NCI-H1436 (cell line): ENCODE measurements around the gene PHLPP1.
A peak's percentile ranks its signal among the peaks of the same experiment; 100 is the strongest.
"Not testable (repeated sequence)": the region's sequence is repeated elsewhere in the genome, so short reads cannot be mapped to it uniquely, and the experiment has no call there.

Source experiments
- DNase-seq: peaks from one replicate; lab custom pipeline; 2025; lab: John Stamatoyannopoulos, UW

PHLPP1 gene

DNA sequence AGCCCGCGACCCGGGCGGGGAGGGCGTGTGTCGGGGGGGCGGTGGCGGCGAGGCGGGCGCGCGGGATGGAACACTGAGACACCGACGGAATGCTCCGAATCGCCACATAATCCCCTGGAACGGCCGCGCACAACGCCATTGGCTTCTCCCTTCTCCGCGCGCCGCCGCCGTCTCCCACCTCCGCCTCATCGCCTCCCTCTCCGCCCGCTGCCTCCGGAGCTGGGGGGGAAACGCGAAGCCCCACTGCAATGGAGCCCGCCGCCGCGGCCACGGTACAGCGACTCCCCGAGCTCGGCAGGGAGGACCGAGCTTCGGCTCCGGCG, at the start of gene PHLPP1:
PHLPP1 (plus strand) TSS at position 106 of the 323 bp plus-strand sequence; CDS start at position 249, 143 bp downstream.
- no peak for DNase-seq

DNA sequence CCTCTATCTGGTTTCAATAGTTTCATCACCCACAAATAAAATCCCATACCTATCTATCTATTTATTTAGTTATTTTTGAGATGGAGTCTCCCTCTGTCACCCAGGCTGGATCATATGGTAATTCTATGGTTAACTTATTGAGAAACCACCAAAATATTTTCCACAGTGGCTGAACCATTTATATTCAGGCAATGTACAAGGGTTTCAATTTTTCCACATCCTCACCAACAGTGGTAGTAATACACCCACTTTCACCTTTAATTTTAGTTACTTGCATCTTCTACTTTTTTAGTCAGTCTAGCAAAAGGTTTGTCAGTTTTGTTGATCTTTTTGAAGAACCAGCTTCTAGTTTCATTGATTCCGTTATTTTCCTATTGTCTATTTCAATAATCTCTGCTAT, 46.1 kb upstream of the PHLPP1 start:
- no peak for DNase-seq

DNA sequence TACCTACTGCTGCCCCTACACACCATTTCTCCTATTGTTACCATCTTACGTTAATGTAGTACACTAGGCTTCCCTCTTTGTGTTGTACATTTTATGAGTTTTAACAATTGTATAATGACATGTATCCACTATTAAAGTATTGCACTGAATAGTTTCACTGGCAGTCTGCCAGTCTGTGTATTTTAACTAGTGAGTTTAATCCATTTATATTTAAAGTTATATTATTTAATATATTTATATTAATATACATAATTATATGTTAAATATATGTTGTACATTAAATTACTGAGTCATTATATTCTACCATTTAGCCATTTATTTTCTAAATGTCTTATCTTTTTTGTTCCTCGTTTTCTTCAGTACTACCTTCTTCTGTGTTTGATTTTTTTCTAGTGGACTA, 44.8 kb upstream of the PHLPP1 start:
- no peak for DNase-seq

DNA sequence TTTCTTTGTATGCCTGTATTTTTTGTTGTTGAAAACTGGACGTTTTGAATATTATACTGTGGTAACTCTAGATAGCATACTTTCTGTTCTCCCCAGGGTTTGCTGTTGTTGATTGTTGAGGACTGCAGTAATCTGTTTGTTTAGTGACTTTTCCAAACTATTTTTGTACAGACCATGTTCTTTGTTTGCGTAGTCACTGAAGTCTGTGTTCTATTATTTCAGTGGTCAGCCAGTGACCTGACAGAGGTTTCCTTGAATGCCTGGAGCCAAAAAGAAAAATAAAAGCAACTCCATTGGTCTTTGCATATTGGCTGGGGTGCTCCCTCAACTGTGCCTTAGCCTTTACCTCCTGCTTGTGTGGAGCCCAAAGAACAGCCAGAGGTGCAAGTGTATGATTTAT, 42.7 kb upstream of the PHLPP1 start:
- no peak for DNase-seq

DNA sequence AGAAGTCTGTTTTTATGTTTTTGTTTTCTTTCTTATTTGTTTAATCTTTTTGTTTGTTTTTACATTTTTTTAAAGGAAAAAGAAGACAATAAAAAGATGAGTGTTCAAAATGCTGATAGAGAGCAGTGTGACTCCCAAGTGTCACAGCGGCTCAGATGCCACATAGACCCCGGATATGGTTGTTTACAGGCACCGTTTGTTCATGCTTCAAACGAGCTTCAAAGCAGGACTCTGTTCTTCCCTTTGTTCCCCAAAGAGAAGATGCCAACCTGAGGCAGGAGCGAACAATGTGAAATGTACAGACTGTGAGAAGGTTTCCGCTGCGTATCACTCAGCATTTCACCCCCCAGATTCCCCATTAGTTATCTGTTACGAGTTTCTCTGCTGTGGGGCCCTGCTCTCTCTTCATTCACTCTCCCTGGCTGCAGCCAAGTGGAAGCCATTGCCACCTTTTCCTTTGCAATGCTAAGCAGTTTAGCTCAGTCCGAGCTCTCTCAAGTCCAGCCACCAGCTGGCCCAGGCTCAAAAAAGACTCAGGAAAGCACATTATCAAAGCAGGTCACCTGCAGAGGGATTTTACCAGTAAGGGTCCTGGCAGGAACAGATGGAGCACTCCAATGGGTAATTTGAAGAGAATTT, 36.4 kb upstream of the PHLPP1 start:
- no peak for DNase-seq

DNA sequence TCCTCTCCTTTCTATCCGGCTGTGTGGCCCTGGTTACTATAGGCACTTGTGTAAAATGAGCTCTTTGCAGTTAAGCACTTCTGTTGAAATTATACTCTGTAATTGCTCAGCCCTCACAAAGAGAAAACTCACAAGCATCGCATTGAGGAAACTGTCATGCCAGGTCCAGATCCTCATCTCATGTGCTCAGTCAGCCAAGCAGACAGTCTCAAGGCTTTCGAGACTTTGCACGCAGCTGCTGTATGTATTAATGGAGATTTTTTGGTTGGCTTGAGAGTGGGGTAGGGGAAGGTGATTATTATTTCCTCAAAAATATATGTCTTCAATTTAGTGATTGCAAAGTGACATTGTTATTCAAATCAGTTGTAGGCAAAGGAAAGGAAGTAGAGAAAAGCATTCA, 33.0 kb upstream of the PHLPP1 start:
- peak; percentile 71 for DNase-seq

DNA sequence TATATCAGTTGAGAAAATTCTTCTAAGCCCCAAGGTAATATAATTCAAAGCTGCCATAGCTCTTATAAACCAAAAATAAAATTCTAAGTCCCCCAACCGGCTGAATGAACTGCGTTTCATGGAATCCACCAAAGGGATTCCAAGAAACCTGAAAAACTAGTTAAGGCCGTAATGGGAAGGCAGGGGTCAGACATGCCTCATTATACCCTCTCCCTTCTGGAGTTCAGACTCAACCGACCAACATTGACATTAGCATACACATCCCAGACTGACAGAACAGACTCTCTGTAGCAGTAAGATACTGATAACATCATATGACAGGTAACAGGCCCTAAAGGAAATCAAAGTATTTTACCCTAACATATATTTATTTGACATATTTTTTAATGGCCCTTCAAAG, 31.4 kb upstream of the PHLPP1 start:
- no peak for DNase-seq

DNA sequence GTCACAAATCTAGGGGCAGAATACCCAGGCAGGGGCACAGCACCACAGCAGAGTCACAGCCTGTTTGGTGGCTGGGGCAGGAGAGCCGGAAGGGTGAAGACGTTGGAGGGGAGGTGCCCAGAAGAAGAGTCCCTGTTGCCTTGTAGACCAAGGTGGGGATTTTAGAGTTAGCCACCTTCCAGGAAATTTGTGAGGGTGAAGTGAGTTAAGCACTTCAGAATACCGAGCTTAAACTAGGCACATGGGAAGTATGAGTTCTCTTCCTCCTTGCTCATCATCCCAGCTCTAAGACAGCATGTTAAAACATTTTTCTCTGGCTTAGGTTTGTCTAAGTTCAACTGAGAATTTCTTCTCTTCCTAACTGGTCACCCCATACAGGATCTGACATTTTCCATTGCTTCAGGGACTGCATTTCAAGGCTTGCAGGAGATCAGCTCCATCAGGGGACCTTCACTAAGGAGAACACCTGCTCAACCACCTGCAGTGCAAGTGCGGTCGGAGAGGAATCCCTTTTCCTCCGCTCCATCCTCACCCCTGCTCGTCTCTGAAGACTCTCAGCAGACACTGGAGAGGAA, 26.5 kb upstream of the PHLPP1 start:
- no peak for DNase-seq

DNA sequence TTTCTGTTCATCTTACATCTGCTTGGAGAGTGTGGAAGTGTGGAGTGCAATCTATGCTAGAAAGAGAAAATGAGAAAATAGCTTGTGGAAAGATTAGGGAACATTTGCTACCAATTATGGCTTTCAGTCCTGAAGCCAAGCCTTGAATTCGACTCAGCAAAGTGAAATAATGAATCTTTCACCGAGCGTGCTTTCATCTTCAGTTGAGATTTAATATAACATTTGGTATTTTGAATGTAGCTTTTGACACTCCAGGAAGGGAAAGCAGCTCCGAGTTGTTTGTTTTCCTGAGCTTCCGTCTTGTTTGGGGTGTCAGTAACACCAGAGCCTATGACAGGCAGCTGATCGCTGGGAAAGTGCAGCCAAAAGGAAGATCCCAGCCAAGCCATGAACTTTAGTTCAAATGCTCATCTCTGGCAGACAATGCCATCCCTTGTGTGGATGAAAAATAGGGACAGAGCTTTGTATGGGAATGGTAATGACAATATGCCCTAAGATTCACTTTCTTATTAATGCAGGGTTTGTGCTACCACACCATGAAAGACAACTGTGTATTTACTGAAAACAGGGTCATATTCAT, 25.0 kb upstream of the PHLPP1 start:
- no peak for DNase-seq

DNA sequence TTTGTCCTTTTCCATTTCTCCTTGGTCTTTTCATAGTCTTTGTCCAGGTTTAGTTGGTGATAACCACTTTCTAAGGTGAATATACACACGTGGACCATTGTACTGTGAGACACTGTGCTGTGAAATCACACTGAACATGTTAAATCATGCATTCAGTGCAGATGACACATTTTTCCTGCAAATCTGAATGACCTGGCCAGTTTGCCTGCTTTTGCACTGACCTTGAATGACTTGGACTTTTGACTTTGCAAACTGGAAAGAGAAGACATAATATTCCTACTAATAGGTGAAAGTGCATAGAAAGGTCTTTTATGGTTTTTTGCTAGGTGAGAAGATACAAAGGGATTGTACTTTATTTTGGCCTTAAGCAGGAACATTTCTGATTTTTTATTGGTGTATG, 21.7 kb upstream of the PHLPP1 start:
- DNase-seq = no peak

DNA sequence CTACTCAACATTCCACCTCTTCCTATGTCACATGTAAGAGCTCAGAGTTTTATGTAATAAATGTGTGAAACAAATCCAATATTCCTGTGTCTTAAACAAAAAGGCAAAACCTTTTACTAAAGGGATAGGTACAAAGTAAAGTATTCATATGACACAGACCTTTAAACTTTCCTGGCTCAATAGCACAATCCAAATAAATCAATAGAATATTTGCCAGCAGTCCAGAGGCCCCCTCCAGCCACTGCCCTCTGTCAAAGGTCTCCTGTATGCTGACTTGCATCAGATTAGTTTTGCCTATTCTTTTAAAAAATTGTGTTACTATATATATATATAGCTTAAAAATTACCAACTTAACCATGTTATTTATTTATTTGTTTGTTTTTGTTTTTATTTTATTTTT, 17.7 kb upstream of the PHLPP1 start:
- DNase-seq = no peak

DNA sequence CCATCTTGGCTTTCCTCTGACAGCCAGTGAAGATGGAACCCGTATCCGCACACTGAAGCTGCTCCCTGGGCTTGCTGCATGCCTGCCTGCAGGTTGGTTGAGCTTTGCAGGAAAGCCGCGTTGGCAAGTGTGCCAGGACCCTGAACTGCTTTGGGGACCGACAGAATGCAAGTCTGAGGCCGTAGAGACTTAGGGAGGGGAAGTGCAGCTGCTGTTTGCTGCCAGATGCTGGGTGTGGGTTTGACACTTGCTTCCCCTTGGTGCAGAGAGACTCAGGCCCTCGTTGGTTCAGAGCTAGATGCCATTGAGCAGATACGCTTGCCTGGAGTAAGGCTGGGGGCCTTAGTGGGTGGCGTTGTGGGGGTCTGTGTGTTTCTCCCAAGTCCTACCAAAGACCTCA, 13.1 kb upstream of the PHLPP1 start:
- DNase-seq = no peak

DNA sequence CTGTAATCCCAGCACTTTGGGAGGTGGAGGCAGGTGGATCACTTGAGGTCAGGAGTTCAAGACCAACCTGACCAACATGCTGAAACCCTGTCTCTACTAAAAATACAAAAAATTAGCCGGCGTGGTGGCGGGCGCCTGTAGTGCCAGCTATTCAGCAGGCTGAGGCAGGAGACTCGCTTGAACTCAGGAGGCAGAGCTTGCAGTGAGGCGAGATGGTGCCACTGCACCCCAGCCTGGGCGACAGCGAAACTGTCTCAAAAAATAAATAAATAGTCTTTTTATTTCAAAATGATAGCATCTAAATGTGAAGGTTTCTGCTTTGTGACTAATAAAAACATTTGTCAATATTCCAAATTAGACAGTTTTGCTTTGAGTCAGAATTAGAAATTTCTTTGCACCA, 8.5 kb upstream of the PHLPP1 start:
- DNase-seq = not testable (repeated sequence)

DNA sequence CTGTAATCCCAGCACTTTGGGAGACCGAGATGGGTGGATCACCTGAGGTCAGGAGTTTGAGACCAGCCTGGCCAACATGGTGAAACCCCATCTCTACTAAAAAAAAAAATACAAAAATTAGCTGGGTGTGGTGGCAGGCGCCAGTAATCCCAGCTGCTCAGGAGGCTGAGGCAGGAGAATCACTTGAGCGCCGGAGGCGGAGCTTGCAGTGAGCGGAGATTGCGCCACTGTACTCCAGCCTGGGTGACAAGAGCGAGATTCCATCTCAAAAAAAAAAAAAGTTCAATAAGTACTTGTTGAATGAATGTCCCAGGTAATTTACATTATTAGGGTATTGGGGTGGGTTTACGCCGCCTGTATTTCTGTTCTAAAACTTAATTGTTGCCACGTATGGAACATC, 5.4 kb upstream of the PHLPP1 start:
- DNase-seq = peak; percentile 50

DNA sequence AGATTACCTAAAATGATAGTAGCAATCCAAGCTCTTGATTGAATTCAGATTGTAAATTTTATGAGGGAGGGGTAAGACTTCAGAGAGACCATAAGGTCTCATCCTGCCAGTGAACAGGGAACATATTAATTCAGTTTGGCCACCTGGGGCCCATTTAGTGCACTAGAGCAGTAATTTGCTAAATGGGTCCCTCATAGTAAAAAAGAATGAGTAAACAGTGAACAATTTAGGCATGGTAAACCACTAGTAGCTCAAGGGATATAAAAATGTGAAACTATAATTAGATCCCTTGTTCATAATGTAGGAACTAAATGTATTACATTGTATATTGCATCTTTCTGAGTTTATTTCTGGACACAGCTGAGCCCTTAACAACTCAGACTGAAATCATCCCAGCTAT, 4.9 kb upstream of the PHLPP1 start:
- peak; percentile 87 for DNase-seq

DNA sequence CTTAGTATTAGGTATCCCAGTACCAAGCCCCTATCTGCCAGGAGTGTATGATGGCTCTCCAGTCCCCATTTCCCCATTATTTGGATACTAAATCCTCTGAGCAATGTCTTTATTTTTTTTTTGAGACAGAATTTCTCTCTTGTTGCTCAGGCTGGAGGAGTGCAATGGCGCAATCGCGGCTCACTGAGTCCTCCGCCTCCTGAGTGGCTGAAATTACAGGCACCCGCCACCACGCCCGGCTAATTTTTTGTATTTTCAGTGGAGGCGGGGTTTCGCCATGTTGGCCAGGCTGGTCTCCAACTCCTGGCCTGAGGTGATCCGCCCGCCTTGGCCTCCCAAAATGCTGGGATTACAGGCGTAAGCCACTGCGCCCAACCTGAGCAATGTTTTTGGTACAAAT, 3.6 kb upstream of the PHLPP1 start:
- no peak for DNase-seq

DNA sequence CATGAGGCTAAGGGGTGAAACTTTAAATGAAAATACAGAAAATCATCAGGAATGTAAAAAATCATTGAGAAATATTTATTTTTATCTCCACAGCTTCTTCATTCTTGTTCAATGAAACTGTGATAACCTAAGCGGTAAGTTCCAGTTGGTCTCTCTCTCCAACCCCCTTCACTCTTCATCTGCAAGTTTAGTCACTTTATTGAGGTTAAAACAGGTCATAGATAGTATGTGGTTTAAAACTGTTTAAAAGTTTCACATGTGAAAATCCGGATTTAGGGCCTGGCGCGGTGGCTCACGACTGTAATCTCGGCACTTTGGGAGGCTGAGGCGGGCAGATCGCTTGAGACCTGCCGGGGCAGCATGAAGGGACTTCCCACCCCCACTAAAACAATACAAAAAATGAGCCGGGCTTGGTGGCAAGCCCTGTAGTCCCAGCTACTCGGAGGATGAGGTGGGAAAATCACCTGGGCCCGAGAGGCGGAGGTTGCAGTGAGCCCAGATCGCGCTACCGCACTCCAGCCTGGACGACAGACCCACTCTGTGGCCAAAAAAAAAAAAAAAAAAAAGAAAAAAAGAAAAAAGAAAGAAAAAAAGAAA, 1.6 kb upstream of the PHLPP1 start:
- no peak for DNase-seq

DNA sequence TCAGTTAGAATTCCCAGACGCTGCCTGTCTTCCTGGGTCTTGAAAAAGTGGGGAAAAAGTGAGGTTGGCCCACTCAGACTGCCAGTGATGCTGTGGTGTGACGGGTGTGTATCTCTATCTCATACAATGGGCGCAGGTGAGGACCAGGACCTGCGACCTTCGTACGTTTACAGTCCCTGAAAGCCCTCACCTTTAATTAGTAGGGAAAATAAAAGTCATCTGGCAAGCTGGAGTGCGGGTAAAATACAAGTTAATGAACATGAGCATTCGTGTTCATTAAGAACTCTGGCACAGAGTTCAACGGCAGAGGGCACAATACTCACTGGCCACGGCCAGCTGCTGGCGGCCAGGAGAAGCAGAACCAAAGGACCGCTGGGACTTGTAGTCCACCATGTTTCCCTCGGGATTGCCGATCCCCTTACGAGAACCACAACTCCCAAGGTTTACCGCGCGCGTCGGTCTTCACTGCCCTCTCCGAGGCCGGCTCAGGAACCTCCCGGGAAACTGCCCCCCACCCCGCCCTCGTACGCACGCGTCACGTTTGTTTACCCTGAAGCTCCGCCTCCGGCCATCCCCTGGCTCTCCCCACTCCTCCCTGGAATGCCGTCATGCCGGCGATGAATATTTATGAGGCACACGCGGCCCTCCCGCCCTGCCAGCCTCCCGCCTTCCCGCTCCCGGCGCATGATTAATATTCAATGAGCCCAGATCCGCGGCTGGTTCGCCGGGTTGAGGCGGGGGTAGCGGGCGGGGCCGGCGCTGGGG, 488 bp upstream of the PHLPP1 start:
- DNase-seq = peak; percentile 98

DNA sequence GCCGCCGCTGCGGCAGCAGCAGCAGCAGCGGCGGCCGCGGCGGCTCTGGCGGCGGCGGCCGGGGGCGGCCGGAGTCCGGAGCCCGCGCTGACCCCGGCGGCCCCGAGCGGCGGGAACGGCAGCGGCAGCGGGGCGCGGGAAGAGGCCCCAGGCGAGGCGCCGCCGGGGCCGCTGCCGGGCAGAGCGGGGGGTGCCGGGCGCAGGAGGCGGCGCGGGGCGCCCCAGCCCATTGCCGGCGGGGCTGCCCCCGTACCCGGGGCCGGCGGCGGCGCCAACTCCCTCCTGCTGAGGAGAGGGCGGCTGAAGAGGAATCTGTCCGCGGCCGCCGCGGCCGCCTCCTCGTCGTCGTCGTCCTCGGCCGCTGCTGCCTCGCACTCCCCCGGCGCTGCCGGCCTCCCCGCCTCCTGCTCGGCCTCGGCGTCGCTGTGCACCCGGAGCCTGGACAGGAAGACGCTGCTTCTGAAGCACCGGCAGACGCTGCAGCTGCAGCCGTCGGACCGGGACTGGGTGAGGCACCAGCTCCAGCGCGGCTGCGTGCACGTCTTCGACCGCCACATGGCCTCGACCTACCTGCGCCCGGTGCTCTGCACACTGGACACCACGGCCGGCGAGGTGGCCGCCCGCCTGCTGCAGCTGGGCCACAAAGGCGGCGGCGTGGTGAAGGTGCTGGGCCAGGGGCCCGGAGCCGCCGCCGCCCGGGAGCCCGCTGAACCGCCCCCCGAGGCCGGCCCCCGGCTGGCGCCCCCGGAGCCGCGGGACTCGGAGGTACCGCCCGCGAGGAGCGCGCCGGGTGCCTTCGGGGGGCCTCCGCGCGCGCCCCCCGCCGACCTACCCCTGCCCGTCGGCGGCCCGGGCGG, 646 bp downstream of the PHLPP1 start:
- peak; percentile 39 for DNase-seq

DNA sequence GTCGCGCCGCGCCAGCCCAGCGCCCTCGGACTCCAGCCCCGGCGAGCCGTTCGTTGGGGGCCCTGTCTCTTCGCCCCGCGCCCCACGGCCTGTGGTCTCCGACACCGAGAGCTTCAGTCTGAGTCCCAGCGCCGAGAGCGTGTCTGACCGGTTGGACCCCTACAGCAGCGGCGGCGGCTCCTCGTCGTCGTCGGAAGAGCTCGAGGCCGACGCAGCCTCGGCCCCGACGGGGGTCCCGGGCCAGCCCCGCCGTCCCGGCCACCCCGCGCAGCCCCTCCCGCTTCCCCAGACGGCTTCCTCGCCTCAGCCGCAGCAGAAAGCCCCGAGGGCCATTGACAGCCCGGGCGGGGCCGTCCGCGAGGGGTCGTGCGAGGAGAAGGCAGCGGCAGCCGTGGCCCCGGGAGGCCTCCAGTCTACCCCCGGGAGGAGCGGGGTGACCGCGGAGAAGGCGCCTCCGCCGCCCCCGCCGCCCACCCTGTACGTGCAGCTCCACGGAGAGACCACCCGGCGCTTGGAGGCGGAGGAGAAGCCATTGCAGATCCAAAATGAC, 1.4 kb downstream of the PHLPP1 start:
- DNase-seq = no peak

DNA sequence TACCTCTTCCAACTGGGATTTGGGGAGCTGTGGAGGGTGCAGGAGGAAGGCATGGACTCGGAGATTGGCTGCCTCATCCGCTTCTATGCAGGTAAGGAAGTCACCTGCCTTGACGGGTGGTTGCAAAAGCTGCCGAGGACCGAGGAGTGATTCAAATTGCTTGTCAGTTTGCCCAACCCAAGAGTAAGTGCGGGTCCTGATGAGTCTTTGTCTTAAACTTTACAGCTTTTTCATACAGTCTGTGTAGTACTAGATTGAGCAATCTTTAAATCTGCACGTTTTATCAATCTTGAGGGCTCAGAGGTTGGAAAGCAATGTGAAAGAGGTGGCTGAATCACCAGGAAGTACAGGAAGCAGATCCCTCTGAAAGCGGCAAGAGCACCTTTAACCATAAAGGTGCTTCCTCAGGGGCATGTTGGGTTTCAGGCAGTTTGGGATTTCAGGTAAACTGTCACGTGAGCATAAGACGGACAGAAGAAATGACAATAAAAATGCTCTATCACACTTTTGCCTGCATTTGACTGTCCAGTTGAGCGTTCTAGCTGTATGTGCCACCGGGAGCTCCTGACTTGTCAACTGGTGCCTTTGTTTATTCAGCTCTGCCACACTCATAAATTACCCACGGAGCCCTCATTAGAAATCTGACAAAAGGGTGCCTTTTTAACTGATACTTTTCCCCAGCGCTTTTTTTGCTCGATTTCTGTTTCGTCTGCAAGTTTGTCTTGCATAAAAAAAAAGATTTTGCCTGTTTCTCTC, 2.0 kb downstream of the PHLPP1 start:
- no peak for DNase-seq
